ENCODE measurements around the gene OPTC. TPM values are rescaled to one million over a fixed set of nuclear protein-coding genes. Genes with fewer than 3 reads are reported as not detected.
A peak's percentile ranks its signal among the peaks of the same experiment; 100 is the strongest.

Gene OPTC
- total and polyA plus RNA-seq, 9 of the 15 experiments (the other 6 are each of a cell fraction or from before 2014, with no cell fraction given) = not detected

GRCh38 chr1:203504400-203505250 lies 10.7 kb downstream of the OPTC start (continued):
- TF ChIP-seq, protein P1, sequence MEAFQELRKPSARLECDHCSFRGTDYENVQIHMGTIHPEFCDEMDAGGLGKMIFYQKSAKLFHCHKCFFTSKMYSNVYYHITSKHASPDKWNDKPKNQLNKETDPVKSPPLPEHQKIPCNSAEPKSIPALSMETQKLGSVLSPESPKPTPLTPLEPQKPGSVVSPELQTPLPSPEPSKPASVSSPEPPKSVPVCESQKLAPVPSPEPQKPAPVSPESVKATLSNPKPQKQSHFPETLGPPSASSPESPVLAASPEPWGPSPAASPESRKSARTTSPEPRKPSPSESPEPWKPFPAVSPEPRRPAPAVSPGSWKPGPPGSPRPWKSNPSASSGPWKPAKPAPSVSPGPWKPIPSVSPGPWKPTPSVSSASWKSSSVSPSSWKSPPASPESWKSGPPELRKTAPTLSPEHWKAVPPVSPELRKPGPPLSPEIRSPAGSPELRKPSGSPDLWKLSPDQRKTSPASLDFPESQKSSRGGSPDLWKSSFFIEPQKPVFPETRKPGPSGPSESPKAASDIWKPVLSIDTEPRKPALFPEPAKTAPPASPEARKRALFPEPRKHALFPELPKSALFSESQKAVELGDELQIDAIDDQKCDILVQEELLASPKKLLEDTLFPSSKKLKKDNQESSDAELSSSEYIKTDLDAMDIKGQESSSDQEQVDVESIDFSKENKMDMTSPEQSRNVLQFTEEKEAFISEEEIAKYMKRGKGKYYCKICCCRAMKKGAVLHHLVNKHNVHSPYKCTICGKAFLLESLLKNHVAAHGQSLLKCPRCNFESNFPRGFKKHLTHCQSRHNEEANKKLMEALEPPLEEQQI (IDR thresholded peaks at IDR 0.05) = no peak
- no peak for TF ChIP-seq ZKSCAN1 (IDR thresholded peaks at IDR 0.05; ENCODE audit: low read depth, low read length)
- TF ChIP-seq NFIX (CRISPR knock-in tag; IDR thresholded peaks at IDR 0.05; ENCODE audit: low read depth) = no peak
- TF ChIP-seq, protein P2, sequence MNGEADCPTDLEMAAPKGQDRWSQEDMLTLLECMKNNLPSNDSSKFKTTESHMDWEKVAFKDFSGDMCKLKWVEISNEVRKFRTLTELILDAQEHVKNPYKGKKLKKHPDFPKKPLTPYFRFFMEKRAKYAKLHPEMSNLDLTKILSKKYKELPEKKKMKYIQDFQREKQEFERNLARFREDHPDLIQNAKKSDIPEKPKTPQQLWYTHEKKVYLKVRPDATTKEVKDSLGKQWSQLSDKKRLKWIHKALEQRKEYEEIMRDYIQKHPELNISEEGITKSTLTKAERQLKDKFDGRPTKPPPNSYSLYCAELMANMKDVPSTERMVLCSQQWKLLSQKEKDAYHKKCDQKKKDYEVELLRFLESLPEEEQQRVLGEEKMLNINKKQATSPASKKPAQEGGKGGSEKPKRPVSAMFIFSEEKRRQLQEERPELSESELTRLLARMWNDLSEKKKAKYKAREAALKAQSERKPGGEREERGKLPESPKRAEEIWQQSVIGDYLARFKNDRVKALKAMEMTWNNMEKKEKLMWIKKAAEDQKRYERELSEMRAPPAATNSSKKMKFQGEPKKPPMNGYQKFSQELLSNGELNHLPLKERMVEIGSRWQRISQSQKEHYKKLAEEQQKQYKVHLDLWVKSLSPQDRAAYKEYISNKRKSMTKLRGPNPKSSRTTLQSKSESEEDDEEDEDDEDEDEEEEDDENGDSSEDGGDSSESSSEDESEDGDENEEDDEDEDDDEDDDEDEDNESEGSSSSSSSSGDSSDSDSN (IDR thresholded peaks at IDR 0.05; ENCODE audit: borderline replicate concordance in 1 of 2, low read depth in 2 of 2, low read length in 2 of 2) = 0 out of 4 replicates have a peak, but pooled peaks of 1 of the 2 experiments have one; percentile 27
- no peak for TF ChIP-seq TAF7 (tag; IDR thresholded peaks at IDR 0.05)
- TF ChIP-seq JUN (IDR thresholded peaks at IDR 0.05; ENCODE audit: borderline replicate concordance, low read depth, low read length) = peak; percentile 40; the same call in 1 of the 2 replicates
- no peak for TF ChIP-seq JUN (CRISPR knock-in tag; IDR thresholded peaks at IDR 0.05; ENCODE audit: borderline replicate concordance)
- no peak for TF ChIP-seq ARID4B (CRISPR knock-in tag; IDR thresholded peaks at IDR 0.05)
- no peak for TF ChIP-seq TCFL5 (CRISPR knock-in tag; conservative IDR thresholded peaks at IDR 0.05)
- no peak for TF ChIP-seq ETS1 (conservative IDR thresholded peaks at IDR 0.05; ENCODE audit: control insufficient read depth, low read depth, low read length)
- no peak for TF ChIP-seq ZNF124 (CRISPR knock-in tag; IDR thresholded peaks at IDR 0.05)
- TF ChIP-seq LCOR (CRISPR knock-in tag; IDR thresholded peaks at IDR 0.05) = no peak
- no peak for TF ChIP-seq KDM4B (IDR thresholded peaks at IDR 0.05; ENCODE audit: borderline replicate concordance in 2 of 2, low read depth in 1 of 2)
- no peak for TF ChIP-seq WHSC1 (IDR thresholded peaks at IDR 0.05; ENCODE audit: low read length)
- TF ChIP-seq RAD51 (IDR thresholded peaks at IDR 0.05; ENCODE audit: borderline replicate concordance, low read depth) = no peak
- TF ChIP-seq CCNT2 (IDR thresholded peaks at IDR 0.05; ENCODE audit: borderline replicate concordance, extremely low read depth, insufficient read length, low read depth, low read length) = no peak

Data from K562 (cell line).